ENCODE measurements around the gene CREG1. TPM values are rescaled to one million over a fixed set of nuclear protein-coding genes. Genes with fewer than 3 reads are reported as not detected.
"Not testable (repeated sequence)": the region's sequence is repeated elsewhere in the genome, so short reads cannot be mapped to it uniquely, and the experiment has no call there.

Gene CREG1
- total RNA-seq, 1 donor from 2014 or later, result 15.6 TPM

GRCh38 chr1:167582064-167582463 lies 28.5 kb upstream of the CREG1 start:
- intact Hi-C loops (cut with micrococcal nuclease), result no loop called here
- DNase-seq (ENCODE audit: low spot score), result no peak
- no peaks in the 10 kb centered on the region for H3K4me1 Mint-ChIP-seq (ENCODE audit: low read depth)
- H3K4me3 Mint-ChIP-seq (ENCODE audit: low read depth), result no peak overlapping the region
- H3K36me3 Mint-ChIP-seq (ENCODE audit: low read depth), result no peaks in the 10 kb centered on the region
- no peak overlapping the region for H3K27ac Mint-ChIP-seq
- H3K27me3 Mint-ChIP-seq (ENCODE audit: low read depth), result peaks cover 7% of the 10 kb centered on the region
- H3K9me3 Mint-ChIP-seq, result no peaks in the 10 kb centered on the region

- Mint-ChIP-seq H3K4me3 (ENCODE audit: low read depth) (no peak overlapping the region), H3K9me3 (no peaks in the 10 kb centered on the region), H3K4me1 (ENCODE audit: low read depth) (no peaks in the 10 kb centered on the region), H3K27me3 (ENCODE audit: low read depth) (peaks cover 17% of the 10 kb centered on the region), H3K36me3 (ENCODE audit: low read depth) (no peaks in the 10 kb centered on the region), H3K27ac (no peak overlapping the region)
- intact Hi-C loops (cut with micrococcal nuclease), result no loop called here
- no peak for DNase-seq (ENCODE audit: low spot score)
Measured at GRCh38 chr1:167579986-167580385, 26.4 kb upstream of the CREG1 start.

- Mint-ChIP-seq H3K9me3 (no peaks in the 10 kb centered on the region), H3K27me3 (ENCODE audit: low read depth) (peaks cover 17% of the 10 kb centered on the region), H3K4me1 (ENCODE audit: low read depth) (no peaks in the 10 kb centered on the region), H3K36me3 (ENCODE audit: low read depth) (no peaks in the 10 kb centered on the region), H3K27ac (no peak overlapping the region), H3K4me3 (ENCODE audit: low read depth) (no peak overlapping the region)
- no peak for DNase-seq (ENCODE audit: low spot score)
- intact Hi-C loops (cut with micrococcal nuclease), result no loop called here
Measured at GRCh38 chr1:167578939-167579521, 25.5 kb upstream of the CREG1 start.

GRCh38 chr1:167575649-167576048 lies 22.1 kb upstream of the CREG1 start:
- Mint-ChIP-seq H3K9me3 (no peaks in the 10 kb centered on the region), H3K4me3 (ENCODE audit: low read depth) (no peak overlapping the region), H3K36me3 (ENCODE audit: low read depth) (no peaks in the 10 kb centered on the region), H3K27ac (no peak overlapping the region), H3K27me3 (ENCODE audit: low read depth) (peaks cover 17% of the 10 kb centered on the region), H3K4me1 (ENCODE audit: low read depth) (no peaks in the 10 kb centered on the region)
- no peak for DNase-seq (ENCODE audit: low spot score)
- intact Hi-C loops (cut with micrococcal nuclease), result no loop called here

- H3K27ac Mint-ChIP-seq, result no peak overlapping the region
- intact Hi-C loops (cut with micrococcal nuclease), result no loop called here
- H3K27me3 Mint-ChIP-seq (ENCODE audit: low read depth), result peaks cover 16% of the 10 kb centered on the region
- H3K36me3 Mint-ChIP-seq (ENCODE audit: low read depth), result no peaks in the 10 kb centered on the region
- no peak for DNase-seq (ENCODE audit: low spot score)
- H3K4me1 Mint-ChIP-seq (ENCODE audit: low read depth), result no peaks in the 10 kb centered on the region
- no peak overlapping the region for H3K4me3 Mint-ChIP-seq (ENCODE audit: low read depth)
- no peaks in the 10 kb centered on the region for H3K9me3 Mint-ChIP-seq
Measured at GRCh38 chr1:167573035-167573434, 19.5 kb upstream of the CREG1 start.

GRCh38 chr1:167570712-167571111 lies 17.1 kb upstream of the CREG1 start:
- H3K4me3 Mint-ChIP-seq (ENCODE audit: low read depth); H3K9me3 Mint-ChIP-seq; H3K27ac Mint-ChIP-seq; H3K27me3 Mint-ChIP-seq (ENCODE audit: low read depth); intact Hi-C loops (cut with micrococcal nuclease); H3K36me3 Mint-ChIP-seq (ENCODE audit: low read depth); H3K4me1 Mint-ChIP-seq (ENCODE audit: low read depth); DNase-seq (ENCODE audit: low spot score): not testable (repeated sequence)

- peaks cover 2% of the 10 kb centered on the region for H3K4me1 Mint-ChIP-seq (ENCODE audit: low read depth)
- no peaks in the 10 kb centered on the region for H3K9me3 Mint-ChIP-seq
- H3K27ac Mint-ChIP-seq, result no peak overlapping the region
Measured at GRCh38 chr1:167567663-167568062, 14.1 kb upstream of the CREG1 start.

GRCh38 chr1:167566766-167567165 lies 13.2 kb upstream of the CREG1 start:
- intact Hi-C loops (cut with micrococcal nuclease), result no loop called here
- H3K27ac Mint-ChIP-seq, result no peak overlapping the region
- no peaks in the 10 kb centered on the region for H3K9me3 Mint-ChIP-seq
- no peaks in the 10 kb centered on the region for H3K36me3 Mint-ChIP-seq (ENCODE audit: low read depth)
- no peak for DNase-seq (ENCODE audit: low spot score)
- no peak overlapping the region for H3K4me3 Mint-ChIP-seq (ENCODE audit: low read depth)
- H3K27me3 Mint-ChIP-seq (ENCODE audit: low read depth), result peaks cover 2% of the 10 kb centered on the region
- H3K4me1 Mint-ChIP-seq (ENCODE audit: low read depth), result peaks cover 2% of the 10 kb centered on the region

More at GRCh38 chr1:167567663-167568062, 14.1 kb upstream of the CREG1 start:
- intact Hi-C loops (cut with micrococcal nuclease), result no loop called here
- Mint-ChIP-seq H3K4me3 (ENCODE audit: low read depth) (no peak overlapping the region), H3K27me3 (ENCODE audit: low read depth) (peaks cover 2% of the 10 kb centered on the region), H3K36me3 (ENCODE audit: low read depth) (no peaks in the 10 kb centered on the region)
- DNase-seq (ENCODE audit: low spot score), result no peak

- Mint-ChIP-seq H3K4me3 (ENCODE audit: low read depth) (no peak overlapping the region), H3K27ac (no peak overlapping the region), H3K9me3 (no peaks in the 10 kb centered on the region), H3K36me3 (ENCODE audit: low read depth) (no peaks in the 10 kb centered on the region), H3K27me3 (ENCODE audit: low read depth) (peaks cover 2% of the 10 kb centered on the region), H3K4me1 (ENCODE audit: low read depth) (peaks cover 2% of the 10 kb centered on the region)
- DNase-seq (ENCODE audit: low spot score), result no peak
- intact Hi-C loops (cut with micrococcal nuclease), result no loop called here
Measured at GRCh38 chr1:167565922-167566321, 12.4 kb upstream of the CREG1 start.

- Mint-ChIP-seq H3K27ac (no peak overlapping the region), H3K36me3 (ENCODE audit: low read depth) (no peaks in the 10 kb centered on the region), H3K9me3 (no peaks in the 10 kb centered on the region), H3K27me3 (ENCODE audit: low read depth) (peaks cover 3% of the 10 kb centered on the region), H3K4me3 (ENCODE audit: low read depth) (no peak overlapping the region), H3K4me1 (ENCODE audit: low read depth) (peaks cover 2% of the 10 kb centered on the region)
- no peak for DNase-seq (ENCODE audit: low spot score)
- intact Hi-C loops (cut with micrococcal nuclease), result no loop called here
Measured at GRCh38 chr1:167564612-167565270, 11.2 kb upstream of the CREG1 start.

GRCh38 chr1:167563579-167564246 lies 10.2 kb upstream of the CREG1 start:
- H3K27ac Mint-ChIP-seq, result no peak overlapping the region
- intact Hi-C loops (cut with micrococcal nuclease), result no loop called here
- H3K36me3 Mint-ChIP-seq (ENCODE audit: low read depth), result no peaks in the 10 kb centered on the region
- peaks cover 5% of the 10 kb centered on the region for H3K27me3 Mint-ChIP-seq (ENCODE audit: low read depth)
- no peak for DNase-seq (ENCODE audit: low spot score)
- H3K9me3 Mint-ChIP-seq, result no peaks in the 10 kb centered on the region
- H3K4me3 Mint-ChIP-seq (ENCODE audit: low read depth), result no peak overlapping the region
- H3K4me1 Mint-ChIP-seq (ENCODE audit: low read depth), result peaks cover 2% of the 10 kb centered on the region

GRCh38 chr1:167562702-167563101 lies 9.1 kb upstream of the CREG1 start:
- H3K9me3 Mint-ChIP-seq, result no peaks in the 10 kb centered on the region
- H3K4me3 Mint-ChIP-seq (ENCODE audit: low read depth), result no peak overlapping the region
- peaks cover 11% of the 10 kb centered on the region for H3K27me3 Mint-ChIP-seq (ENCODE audit: low read depth)
- DNase-seq (ENCODE audit: low spot score), result no peak
- intact Hi-C loops (cut with micrococcal nuclease), result no loop called here
- no peaks in the 10 kb centered on the region for H3K36me3 Mint-ChIP-seq (ENCODE audit: low read depth)
- peaks cover 2% of the 10 kb centered on the region for H3K4me1 Mint-ChIP-seq (ENCODE audit: low read depth)
- H3K27ac Mint-ChIP-seq, result no peak overlapping the region

GRCh38 chr1:167561753-167562152 lies 8.2 kb upstream of the CREG1 start:
- Mint-ChIP-seq H3K36me3 (ENCODE audit: low read depth) (no peaks in the 10 kb centered on the region), H3K4me1 (ENCODE audit: low read depth) (peaks cover 2% of the 10 kb centered on the region), H3K4me3 (ENCODE audit: low read depth) (no peak overlapping the region), H3K27ac (no peak overlapping the region), H3K27me3 (ENCODE audit: low read depth) (peaks cover 12% of the 10 kb centered on the region), H3K9me3 (no peaks in the 10 kb centered on the region)
- intact Hi-C loops (cut with micrococcal nuclease), result no loop called here
- no peak for DNase-seq (ENCODE audit: low spot score)
